Upper lobe of left lung (tissue), 6 donors: ENCODE results near the gene ZNF628. TPM values are rescaled to one million over a fixed set of nuclear protein-coding genes. Genes with fewer than 3 reads are reported as not detected.

ENCODE experiments used
- ATAC-seq, 2 donors: fragments of 200-7000 bp; cut with Tn5 transposase; one replicate each; pipeline ENCODE4 v1.9.1; 2022; ENCODE audit warnings: mild to moderate bottlenecking in 2 of 2, moderate library complexity in 2 of 2; ENCODE audit not compliant: low FRiP score in 2 of 2
- DNase-seq, 2 donors: peaks; one replicate each; pipeline ENCODE4 v3.0.0-alpha.2; 2019 to 2020
- H3K27ac ChIP-seq, 4 donors: fragments of 200-600 bp; sonication (generic); one replicate each; pipeline ENCODE4 v1.5.1; 2016 to 2019
- H3K27me3 ChIP-seq, 4 donors: fragments of 200-600 bp; sonication (generic); one replicate each; pipeline ENCODE4 v1.5.1; 2017 to 2019
- H3K36me3 ChIP-seq, 4 donors: fragments of 200-600 bp; sonication (generic); one replicate each; pipeline ENCODE4 v1.5.1; 2016 to 2019
- H3K4me1 ChIP-seq, 4 donors: fragments of 200-600 bp; sonication (generic); one replicate each; pipeline ENCODE4 v1.5.1; 2018 to 2019
- H3K4me3 ChIP-seq, 4 donors: fragments of 200-600 bp; sonication (generic); one replicate each; pipeline ENCODE4 v1.5.1; 2017 to 2019; ENCODE audit warnings: mild to moderate bottlenecking in 2 of 4, moderate library complexity in 1 of 4
- H3K9me3 ChIP-seq, 4 donors: fragments of 200-600 bp; sonication (generic); one replicate each; pipeline ENCODE4 v1.5.1; 2018 to 2019
- CTCF ChIP-seq, 6 experiments: fragments of 450-650 bp in 4 of 6; fragments of 200-600 bp in 2 of 6; sonication (generic) in 2 of 6; IDR thresholded peaks; one replicate each; pipeline ENCODE4 v1.5.1; 2016 to 2019; ENCODE audit warnings: antibody characterized with exemption in 6 of 6
- EP300 ChIP-seq, 4 donors: sonication (generic); formaldehyde crosslinking; IDR thresholded peaks; one replicate each; pipeline ENCODE4 v1.5.1; 2017; ENCODE audit warnings: antibody characterized with exemption in 4 of 4, control low read depth in 2 of 4
- POLR2A ChIP-seq, 4 donors: fragments of 450-650 bp; IDR thresholded peaks; one replicate each; pipeline ENCODE4 v1.5.1; 2016 to 2017; ENCODE audit warnings: antibody characterized with exemption in 4 of 4, mild to moderate bottlenecking in 2 of 4
- POLR2AphosphoS5 ChIP-seq, 2 donors: sonication (generic); formaldehyde crosslinking; IDR thresholded peaks; one replicate each; pipeline ENCODE4 v1.5.1; 2017; ENCODE audit warnings: antibody characterized with exemption in 2 of 2
- WGBS, 2 donors: methylation state at CpG; one replicate each; pipeline ENCODE4 v1.1.5; 2017 to 2018; 5-methylcytosine and 5-hydroxymethylcytosine counted together
- total RNA-seq, 6 donors: library from RNA; depleted of rRNA in 4 of 6; stranded (reverse); fragments of >200 nt in 4 of 6; gene quantifications; one replicate each; pipeline versions ENCODE4 v1.1.0 to v1.2.1, GENCODE V29; 2016 to 2021
- donor health status: DM: no; HTN: no; CAD: no; lungs with moderate emphysema.
- donor health status: DM: no; HTN: yes; CAD: no; lungs with severe emphysema.

The ZNF628 gene
- total RNA-seq, 6 donors from 2014 or later, result 9.9 to 32.1 (median 12.4) TPM

GRCh38 chr19:55482967-55483705, 6.7 kb downstream of the ZNF628 start:
- Histone ChIP-seq H3K4me1 (peaks cover 38 to 45% (median 43%) of the 10 kb centered on the region in 4 donors), H3K4me3 (no peak overlapping the region), H3K9me3 (no peaks in the 10 kb centered on the region), H3K36me3 (peaks cover 4 to 30% (median 24%) of the 10 kb centered on the region in 4 donors), H3K27me3 (no peaks in the 10 kb centered on the region), H3K27ac (no peak overlapping the region)
- ATAC-seq, result no peak
- DNase-seq, result peak in 1 of 2 donors; percentile 84
- WGBS, 2 donors, result 94 to 97% methylated on average over 38 to 45 of the region's 47 CpGs
- TF ChIP-seq POLR2A (IDR thresholded peaks at IDR 0.05) (no peak), POLR2AphosphoS5 (IDR thresholded peaks at IDR 0.05) (no peak), CTCF (IDR thresholded peaks at IDR 0.05) (no peak), EP300 (IDR thresholded peaks at IDR 0.05) (no peak)

GRCh38 chr19:55483706-55484592, 7.5 kb downstream of the ZNF628 start:
- Histone ChIP-seq H3K4me3 (peak overlapping the region in 3 of 4 donors; percentile 52 to 76 (median 53)), H3K9me3 (no peaks in the 10 kb centered on the region), H3K27ac (peak overlapping the region; percentile 80 to 88 (median 85)), H3K36me3 (peaks cover 4 to 30% (median 24%) of the 10 kb centered on the region in 4 donors), H3K4me1 (peaks cover 35 to 43% (median 42%) of the 10 kb centered on the region in 4 donors), H3K27me3 (no peaks in the 10 kb centered on the region)
- ATAC-seq, result no peak
- DNase-seq, result peak in 1 of 2 donors; percentile 79
- WGBS, 2 donors, result 84 to 92% methylated on average over 19 to 36 of the region's 46 CpGs
- TF ChIP-seq POLR2AphosphoS5 (IDR thresholded peaks at IDR 0.05) (no peak), POLR2A (IDR thresholded peaks at IDR 0.05) (no peak), EP300 (IDR thresholded peaks at IDR 0.05) (no peak), CTCF (IDR thresholded peaks at IDR 0.05) (no peak)

- DNase-seq (peak; percentile 21 to 94), ATAC-seq (peak in 1 of 2 donors; percentile 55)
- TF ChIP-seq POLR2A (IDR thresholded peaks at IDR 0.05) (peak in 1 of 4 donors; percentile 20), EP300 (IDR thresholded peaks at IDR 0.05) (no peak)
- Histone ChIP-seq H3K27ac (peak within 1 kb of the TSS; percentile 80 to 88 (median 85)), H3K4me3 (peak within 1 kb of the TSS; percentile 52 to 76 (median 54)), H3K36me3 (peaks cover 4 to 30% (median 24%) of the 10 kb centered on the region in 4 donors), H3K9me3 (no peaks in the 10 kb centered on the region), H3K27me3 (no peaks in the 10 kb centered on the region), H3K4me1 (peaks cover 35 to 43% (median 42%) of the 10 kb centered on the region in 4 donors)
- 2 to 5% methylated on average over 22 to 25 of the region's 78 CpGs for WGBS, 2 donors
Observed at GRCh38 chr19:55484593-55485438, 8.4 kb downstream of the ZNF628 start, which contains the start of gene NAT14. Gene NAT14, plus strand, starts transcription at chr19:55485188. Its CDS starts 521 bp downstream, at chr19:55485709.

GRCh38 chr19:55485439-55486011, 9.1 kb downstream of the ZNF628 start:
- ATAC-seq, result no peak

More at GRCh38 chr19:55485439-55486011, 9.1 kb downstream of the ZNF628 start:
- Histone ChIP-seq H3K36me3 (peaks cover 4 to 30% (median 24%) of the 10 kb centered on the region in 4 donors), H3K9me3 (no peaks in the 10 kb centered on the region), H3K27ac (peak overlapping the region; percentile 80 to 88 (median 85)), H3K27me3 (no peaks in the 10 kb centered on the region), H3K4me3 (peak overlapping the region; percentile 52 to 76 (median 54)), H3K4me1 (peaks cover 35 to 43% (median 42%) of the 10 kb centered on the region in 4 donors)
- TF ChIP-seq CTCF (IDR thresholded peaks at IDR 0.05) (no peak), POLR2AphosphoS5 (IDR thresholded peaks at IDR 0.05) (no peak), EP300 (IDR thresholded peaks at IDR 0.05) (no peak), POLR2A (IDR thresholded peaks at IDR 0.05) (no peak)
- DNase-seq, result peak in 1 of 2 donors; percentile 12
- WGBS, 2 donors, result 28 to 37% methylated on average over 5 to 17 of the region's 18 CpGs
